HG03460 (cell line): Measurements from ENCODE around the gene PLA2G1B.
"Not testable (repeated sequence)": the region's sequence is repeated elsewhere in the genome, so short reads cannot be mapped to it uniquely, and the experiment has no call there.

ENCODE experiments used
- ATAC-seq: cut with Tn5 transposase; IDR thresholded peaks from one replicate; pipeline ENCODE4 v1.9.1; 2021; ENCODE audit not compliant: unreplicated experiment

The PLA2G1B gene

DNA sequence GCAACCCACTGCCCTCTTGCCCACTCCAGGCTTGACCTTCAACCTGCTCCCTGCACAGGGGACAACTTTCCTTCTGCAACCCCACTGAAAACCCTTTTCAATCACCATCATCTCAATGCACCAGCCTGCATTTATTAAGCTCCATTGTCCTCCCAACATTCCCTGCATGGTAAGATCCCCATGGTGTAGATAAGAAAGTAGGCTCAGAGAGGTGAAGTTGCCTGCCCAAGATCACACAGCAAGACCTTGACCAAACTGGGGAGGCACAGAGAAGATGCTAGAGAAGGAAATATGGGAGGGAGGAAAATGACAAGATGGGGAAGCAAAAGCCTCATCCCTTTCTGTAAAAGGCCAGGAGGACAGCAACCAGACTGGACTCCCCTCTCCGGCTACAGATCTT is 31.5 kb upstream of the PLA2G1B start:
- no peak for ATAC-seq

DNA sequence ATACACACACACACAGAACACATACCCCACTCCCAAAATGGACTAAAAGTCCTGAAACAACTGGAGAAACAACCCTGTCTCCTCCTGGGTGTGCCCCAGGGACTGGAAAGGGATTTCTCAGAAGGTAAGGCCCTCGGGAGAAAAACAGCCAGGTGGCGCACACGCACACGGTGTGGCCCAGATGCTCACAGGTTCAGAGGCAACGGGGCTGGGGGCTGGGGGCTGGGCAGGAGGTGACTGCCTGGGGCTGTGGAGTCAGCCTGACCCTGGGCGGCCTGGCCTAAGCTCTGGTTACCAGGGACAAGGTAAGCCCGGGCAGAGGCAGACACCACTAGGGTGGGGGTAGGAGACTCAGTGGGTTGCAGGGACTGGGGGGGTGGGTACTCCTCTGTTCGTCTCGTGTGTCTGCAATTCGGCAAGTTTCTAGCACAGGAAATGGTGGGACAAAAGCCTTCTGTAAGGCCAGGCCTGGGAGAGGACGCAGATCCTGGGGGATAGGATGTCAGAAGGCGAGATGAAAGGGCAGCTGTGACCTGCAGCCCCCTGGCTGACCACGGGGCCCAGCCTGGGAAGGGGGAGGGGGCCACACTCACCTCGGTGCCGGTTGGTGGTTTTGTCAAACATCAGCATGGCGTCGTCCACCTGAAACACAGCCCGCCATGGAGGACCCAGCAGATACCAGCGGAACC is 31.0 kb upstream of the PLA2G1B start:
- no peak for ATAC-seq

DNA sequence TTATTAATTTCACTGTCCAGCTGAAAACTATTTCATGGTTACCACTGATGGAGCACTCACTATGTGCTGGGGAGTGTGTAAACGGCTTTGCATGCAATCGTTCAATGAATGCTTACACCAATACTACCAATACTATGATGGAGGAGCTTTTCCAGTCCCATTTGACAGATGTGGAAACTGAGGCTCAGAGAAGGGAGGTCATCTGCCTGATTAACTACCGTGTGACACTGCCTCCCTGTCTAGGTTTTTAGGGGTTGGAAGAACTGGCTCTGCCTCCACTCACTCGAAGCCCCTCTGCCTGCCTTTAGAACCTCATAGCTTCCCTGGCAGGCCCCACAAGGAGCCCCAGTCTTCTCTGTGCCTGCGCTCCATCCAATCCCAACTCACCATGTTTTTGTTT is 29.5 kb upstream of the PLA2G1B start:
- no peak for ATAC-seq

DNA sequence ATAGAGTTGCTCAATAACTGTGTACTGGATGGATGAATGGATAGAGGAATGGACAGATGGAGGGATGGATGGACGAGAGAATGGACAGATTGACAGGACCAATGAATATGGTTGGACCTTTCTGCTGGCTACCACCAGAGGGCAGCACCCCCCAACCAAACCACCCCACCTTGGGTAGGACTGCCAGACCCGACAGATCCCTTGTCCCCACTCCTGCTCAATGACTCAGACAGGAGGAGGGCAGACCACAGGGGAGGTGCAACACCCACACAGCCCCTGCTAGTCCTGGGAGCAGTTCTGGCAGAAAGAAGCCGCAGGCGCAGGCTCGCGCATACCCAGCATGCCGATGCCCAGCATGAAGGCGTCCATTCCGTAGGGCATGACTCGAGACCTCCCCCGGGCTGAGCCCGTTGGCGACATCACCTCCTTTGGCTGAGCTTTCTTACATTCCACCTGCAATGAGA is 29.0 kb upstream of the PLA2G1B start:
- ATAC-seq = no peak

DNA sequence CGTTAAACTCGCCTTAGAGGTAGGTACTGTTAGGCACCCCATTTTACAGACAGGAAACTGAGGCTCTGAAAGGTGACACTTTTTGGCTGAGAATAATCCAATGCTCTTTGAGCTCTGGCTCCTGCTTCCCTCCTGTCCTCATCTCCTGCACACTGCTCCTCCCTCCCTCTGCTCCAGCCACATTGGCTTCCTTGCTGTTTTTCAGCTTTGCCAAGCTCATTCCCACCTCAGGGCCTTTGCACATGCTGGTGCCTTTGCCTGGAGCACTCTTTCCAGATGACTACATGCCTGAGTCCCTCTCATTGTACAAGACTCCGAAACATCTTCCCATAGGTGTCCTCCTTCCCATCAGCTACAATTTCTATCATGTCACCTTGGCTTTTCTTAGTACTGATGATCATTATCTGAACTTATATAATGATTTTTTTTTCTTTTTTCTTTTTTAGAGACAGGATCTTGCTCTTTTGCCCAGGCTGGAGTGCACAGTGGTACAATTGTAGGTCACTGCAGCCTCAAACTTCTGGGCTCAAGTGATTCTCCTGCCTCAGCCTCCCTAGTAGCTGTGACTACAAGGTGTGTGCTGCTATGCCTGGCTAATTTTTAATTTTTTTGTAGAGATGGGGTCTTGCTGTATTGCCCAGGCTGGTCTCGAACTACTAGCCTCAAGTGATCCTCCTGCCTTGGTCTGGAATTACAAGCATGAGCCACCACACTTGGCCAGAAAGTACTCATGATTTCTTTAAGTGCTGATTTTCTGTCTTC is 26.2 kb upstream of the PLA2G1B start:
- no peak for ATAC-seq

DNA sequence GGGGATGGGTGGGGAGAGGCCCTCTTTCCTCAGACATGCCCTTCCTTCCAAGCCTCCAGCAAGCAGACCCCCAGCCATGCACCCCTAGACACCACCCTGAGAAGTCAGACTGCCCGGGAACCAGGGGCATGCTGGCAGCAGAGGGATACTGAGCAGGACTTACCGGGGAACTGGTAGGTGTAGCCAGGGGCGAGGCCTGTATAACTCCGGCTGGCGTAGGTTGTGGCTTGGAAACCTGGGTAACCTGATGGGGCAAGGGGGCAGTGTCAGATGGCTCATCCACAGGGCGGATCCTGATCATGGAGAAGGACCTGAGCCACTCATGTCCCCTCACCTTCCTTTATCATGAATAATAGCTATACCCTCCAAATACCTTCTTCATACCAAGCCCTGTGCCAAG is 25.6 kb upstream of the PLA2G1B start:
- ATAC-seq = no peak

DNA sequence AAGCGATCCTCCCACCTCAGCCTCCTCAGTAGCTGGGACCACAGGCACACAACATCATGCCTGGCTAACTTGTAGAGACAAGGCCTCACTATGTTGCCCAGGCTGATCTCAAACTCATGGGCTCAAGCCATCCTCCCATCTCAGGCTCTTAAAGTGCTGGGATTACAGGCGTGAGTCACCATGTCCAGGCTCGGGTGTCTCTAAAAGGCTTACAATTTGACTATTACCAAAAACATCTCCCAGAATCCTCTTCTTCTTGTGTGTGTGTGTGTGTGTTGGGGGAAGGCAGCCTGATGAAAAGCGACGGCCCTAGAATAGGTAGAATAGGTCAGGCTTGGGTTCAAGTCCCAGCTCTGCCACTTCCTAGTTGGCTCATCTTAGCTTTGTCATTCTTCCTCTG is 24.5 kb upstream of the PLA2G1B start:
- ATAC-seq = no peak

DNA sequence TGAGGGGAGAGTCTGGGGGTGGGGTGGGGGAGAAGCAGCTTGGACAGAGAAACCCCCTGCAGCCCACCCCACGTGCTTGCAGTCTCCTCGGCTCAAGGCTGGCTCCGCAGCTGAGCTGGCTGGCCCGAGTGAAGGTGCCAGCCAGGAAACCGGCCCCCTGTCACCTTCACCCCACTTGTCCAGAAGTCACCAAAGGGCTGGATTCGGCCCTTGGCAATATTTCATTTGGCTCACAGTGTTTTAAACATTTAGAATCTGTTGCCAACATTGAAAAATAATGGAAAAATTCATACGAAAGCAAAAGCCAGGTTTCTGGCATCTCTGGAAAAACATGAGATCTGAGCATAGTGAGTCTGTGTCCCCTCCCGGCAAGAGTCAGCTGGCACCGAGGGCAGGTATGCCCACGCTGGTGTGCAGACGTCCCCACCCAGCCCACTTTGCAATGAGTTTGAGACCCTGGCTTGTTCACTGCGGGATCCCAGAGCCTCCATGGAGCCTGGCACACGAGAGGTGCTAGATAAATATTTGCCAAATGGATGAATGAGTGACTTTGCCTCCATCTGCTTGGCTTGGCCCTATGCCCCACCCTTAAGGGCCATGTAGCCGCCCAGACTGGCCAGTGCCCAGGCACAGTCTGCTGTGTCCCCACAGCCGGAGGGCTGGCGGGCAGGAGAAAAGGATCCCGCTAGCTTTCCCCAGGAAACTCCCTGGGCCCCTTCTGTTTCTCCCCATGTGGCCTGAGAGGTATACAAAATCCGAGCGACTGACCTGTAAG is 23.2 kb upstream of the PLA2G1B start:
- no peak for ATAC-seq

DNA sequence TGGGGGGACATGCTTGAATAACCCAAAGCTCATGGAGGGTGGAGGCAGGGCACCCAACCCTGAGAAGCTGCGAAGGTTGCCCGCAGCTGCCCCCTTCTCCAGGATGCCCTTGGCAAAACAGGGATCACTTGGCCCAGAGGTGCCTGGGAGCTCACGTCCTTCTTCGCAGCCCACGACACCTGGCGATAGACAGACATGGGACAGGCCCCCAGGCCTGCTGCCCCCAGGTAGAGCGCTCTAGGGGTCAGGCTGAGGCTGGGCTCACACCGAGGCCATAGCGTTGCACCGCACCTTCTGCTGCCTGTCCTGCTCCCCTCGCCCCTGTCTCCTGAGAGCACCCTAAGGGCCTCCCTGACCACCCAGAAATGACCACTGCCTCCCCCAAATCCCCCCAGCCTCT is 20.2 kb upstream of the PLA2G1B start:
- no peak for ATAC-seq

DNA sequence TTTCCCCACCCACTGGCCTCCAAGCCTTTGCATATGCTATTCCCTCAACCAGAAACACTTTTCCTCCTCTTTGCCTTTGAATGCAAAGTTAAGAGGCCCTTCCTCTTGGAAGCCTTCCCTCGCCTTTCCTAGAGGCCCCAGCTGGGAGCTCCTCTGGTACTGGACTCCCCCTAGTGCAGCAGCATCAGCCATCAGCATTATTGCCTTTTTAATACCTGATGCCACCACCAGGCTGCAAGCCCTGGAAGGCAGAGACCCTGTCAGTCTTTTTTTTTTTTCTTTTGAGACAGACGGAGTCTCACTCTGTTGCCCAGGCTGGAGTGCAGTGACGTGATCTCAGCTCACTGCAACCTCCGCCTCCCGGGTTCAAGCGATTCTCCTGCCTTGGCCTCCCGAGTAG is 19.1 kb upstream of the PLA2G1B start:
- no peak for ATAC-seq

DNA sequence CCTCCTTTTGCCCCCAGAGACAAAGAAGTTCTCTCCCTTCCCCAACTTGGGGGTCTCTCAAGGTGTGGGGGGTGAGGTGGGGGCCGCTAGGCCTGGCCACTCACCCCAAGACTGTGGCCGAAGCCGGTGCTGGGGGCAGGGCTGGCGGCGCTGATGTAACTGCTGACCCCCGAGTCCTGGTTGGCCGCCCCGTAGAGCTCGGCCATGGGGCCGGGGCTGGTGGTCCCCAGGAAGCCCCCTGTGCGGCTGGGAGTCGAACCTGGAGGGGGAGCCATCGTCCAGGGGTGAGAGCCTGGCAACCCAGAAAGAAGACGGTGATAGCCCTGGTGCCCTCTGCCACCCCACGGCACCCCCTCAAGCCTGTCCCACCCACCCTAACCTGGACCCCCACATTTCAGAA is 18.5 kb upstream of the PLA2G1B start:
- ATAC-seq = no peak

DNA sequence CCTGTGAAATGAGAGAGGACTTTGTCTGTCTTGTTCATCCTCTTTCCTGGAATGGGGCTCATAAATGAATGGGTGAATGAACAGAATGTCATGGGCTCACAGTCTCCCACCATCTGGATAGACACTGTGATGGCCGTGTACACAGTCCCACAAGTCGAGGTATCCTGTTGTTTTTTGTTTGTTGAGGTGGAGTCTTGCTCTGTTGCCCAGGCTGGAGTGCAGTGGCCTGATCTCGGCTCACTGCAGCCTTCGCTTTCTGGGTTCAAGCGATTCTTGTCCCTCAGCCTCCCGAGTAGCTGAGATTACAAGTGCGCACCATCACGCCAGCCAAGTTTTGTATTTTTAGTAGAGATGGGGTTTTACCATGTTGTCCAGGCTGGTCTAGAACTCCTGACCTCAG is 16.1 kb upstream of the PLA2G1B start:
- ATAC-seq = no peak

DNA sequence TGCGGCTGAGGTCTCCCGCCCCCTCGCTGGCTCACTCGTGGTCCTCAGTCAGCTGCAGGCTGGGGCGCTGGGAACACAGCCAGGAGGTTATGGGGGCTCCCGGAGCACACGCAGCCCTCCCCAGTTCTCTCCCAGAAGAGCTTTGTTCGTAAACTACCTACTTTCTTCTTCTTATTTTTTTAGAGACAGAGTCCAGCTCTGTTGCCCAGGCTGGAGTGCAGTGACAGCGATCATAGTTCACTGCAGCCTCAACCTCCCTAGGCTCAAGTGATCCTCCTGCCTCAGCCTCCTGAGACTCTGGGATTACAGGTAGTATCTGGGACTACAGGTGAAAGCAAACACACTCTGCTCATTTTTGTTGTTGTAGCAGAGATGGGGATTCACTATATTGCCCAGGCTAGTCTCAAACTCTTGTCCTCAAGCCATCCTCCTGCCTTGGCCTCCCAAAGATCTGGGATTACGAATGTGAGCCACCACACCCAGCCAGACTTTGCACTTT is 15.5 kb upstream of the PLA2G1B start:
- ATAC-seq = no peak

DNA sequence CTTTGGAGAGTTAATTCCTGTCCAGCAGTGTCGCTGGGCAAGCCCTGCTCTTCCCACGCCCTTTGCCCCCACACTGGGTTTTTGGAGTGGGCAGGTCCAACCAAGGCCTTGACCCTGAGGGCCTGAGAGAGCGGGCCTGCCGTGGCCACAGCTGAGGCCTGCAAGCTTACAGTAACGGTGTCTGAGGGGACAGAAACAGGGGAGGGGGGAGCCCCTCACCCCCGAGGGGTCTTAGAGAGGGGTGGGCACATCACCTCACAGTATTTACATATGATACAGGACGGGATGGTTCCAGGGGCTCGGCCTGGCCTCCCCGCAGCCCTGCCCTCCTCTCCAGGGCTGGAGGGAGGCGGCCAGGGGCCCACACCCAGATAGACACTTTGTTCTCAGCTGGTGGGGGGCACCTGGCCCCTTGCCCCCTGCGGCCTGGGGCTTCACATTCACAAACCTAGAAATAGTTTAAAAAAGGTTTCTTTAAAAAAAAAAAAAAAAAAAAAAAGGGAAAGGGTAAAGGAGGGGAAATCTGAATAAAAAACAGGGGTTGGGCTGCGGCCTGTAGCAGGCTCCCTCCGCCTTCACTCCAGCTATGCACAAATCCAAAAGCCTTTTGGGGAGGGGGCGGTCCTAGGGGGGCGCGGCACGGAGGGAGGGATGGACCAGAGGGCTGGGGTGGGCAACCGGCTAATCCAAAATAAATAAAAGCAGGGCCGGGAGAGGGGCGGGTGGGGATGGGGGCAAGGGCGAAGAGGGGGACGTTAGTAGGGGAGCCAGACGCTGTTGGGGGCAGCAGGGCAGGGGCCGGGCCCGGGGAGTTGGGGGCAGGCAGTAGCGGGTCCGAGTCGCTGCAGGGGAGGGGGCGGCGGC is 14.8 kb upstream of the PLA2G1B start:
- ATAC-seq = no peak

DNA sequence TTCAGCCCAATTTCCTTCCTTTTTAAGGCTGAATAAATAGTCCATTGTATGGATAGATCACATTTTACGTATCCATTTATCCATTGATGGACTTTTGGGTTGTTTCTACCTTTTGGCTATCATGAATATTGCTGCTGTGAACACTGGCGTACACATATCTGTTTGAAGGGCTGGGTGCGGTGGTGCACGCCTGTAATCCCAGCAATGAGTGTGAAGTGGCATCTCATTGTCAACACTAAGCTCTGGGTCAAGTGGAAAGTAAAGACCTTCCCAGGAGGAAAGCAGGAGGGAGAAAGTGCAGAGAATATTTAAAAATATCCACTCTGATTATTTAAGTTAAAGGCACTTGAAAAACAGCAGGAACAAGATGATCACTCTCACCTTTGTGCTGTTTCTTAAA is 11.7 kb upstream of the PLA2G1B start:
- ATAC-seq = no peak

DNA sequence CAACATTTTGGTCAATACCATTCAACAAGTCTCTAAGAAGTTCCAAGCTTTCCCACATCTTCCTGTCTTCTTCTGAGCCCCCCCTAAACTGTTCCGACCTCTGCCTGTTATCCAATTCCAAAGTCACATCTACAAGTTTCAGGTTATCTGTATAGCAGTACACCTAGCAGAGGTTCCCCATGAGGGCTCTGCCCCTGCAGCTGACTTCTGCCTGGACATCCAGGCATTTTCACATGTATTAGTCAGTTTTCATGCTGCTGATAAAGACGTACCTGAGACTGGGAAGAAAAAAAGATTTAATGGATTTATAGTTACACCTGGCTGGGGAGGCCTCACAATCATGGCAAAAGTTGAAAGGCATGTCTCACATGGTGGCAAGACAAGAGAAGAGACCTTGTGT is 10.2 kb upstream of the PLA2G1B start:
- ATAC-seq = no peak

DNA sequence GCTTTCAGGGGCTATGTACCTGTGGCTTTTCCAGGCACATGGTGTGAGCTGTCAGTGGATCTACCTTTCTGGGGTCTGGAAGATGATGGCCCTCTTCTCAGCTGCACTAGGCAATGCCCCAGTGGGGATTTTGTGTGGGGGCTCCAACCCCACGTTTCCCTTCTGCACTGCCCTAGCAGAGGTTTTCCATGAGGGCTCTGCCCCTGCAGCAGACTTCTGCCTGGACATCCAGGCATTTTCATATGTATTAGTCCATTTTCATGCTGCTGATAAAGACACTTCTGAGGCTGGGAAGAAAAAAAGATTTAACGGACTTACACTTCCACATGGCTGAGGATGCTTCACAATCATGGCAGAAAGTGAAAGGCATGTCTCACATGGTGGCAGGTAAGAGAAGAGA is 8.8 kb upstream of the PLA2G1B start:
- ATAC-seq = not testable (repeated sequence)

DNA sequence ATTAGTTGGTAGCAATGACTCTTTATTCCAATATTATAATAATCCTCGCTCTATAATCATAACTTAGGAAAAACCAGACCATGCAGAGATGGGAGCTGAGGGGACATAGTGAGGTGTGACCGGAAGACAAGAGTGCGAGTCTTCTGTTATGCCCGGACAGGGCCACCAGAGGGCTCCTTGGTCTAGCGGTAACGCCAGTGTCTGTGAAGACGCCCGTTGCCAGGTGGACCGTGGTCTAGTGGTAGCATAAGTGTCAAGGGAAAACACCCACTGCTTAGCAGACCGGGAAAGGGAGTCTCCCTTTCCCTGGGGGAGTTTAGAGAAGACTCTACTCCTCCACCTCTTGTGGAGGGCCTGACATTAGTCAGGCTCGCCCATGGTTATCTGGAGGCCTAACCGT is 7.9 kb upstream of the PLA2G1B start:
- not testable (repeated sequence) for ATAC-seq

DNA sequence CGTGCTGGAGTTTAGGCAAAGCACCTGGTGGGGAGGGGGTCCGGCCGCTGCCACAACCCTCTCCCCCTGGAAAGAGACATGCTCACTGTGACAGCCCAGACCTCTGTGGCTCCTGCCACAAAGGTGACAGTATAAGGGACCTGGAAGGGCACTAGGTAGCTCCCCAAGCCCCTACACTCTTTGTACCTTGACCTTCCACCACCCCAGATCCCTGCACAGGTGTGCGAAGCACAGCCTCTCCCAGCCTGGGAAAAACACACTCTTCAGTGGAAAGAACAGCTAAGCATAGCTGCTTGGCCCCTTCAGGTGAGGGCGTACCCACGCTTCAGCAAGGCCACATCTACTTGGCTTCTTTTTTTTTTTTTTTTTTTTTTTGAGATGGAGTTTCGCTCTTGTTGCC is 4.9 kb upstream of the PLA2G1B start:
- no peak for ATAC-seq

DNA sequence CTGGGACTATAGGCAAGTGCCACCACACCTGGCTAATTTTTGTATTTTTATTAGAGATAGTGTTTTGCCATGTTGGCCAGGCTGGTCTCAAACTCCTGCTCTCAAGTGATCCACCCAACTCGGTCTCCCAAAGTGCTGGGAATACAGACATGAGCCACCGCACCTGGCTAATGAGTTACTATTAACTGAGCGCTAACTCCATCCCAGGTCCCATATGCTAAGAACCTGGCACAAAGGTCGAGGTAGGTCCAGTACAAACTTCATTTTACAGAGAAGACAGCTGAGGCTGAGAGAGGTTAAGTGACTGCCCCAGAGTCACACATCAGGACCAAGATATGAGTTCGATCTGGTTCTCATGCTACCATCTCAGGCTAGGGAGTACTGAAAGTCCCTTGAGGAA is 4.5 kb upstream of the PLA2G1B start:
- ATAC-seq = no peak

DNA sequence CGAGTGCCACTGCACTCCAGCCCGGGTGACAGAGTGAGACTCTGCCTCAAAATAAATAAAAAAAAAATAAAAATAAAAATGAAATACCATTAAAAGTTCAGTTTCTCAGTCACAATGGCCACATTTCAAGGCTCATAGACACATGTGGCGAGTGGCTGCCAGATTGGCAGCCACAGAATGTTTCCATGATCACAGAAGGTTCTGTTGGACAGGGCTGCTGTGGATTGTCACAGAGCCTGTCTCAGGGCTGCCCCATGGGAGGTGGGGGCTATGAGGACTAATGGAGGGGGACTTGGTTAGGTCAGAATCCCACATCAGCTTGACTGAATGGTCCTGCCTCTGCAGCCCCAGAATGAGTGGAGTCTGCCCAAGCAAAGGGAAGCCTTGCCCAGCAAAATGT is 3.8 kb upstream of the PLA2G1B start:
- no peak for ATAC-seq
